Lower leg skin (tissue), 4 donors: ENCODE results near the gene SPIRE2. TPM values are rescaled to one million over a fixed set of nuclear protein-coding genes. Genes with fewer than 3 reads are reported as not detected.

Source experiments
- DNase-seq, 2 donors: peaks; one replicate each; pipeline ENCODE4 v3.0.0-alpha.2; 2019; ENCODE audit warnings: low spot score in 2 of 2
- H3K4me3 ChIP-seq: fragments of 200-600 bp; sonication (generic); 2 replicates; pipeline ENCODE4 v1.5.1; 2017; ENCODE audit warnings: mild to moderate bottlenecking, low read depth; ENCODE audit not compliant: poor library complexity, severe bottlenecking
- POLR2A ChIP-seq, 2 donors: fragments of 450-650 bp; IDR thresholded peaks; one replicate each; pipeline ENCODE4 v1.6.1; 2016 to 2017; ENCODE audit warnings: antibody characterized with exemption in 2 of 2, mild to moderate bottlenecking in 1 of 2, moderate library complexity in 1 of 2
- WGBS, 2 donors: methylation state at CpG; one replicate each; pipeline ENCODE4 v1.1.5; 2018; 5-methylcytosine and 5-hydroxymethylcytosine counted together
- intact Hi-C: fragments of 100-400 bp; cut with DNase I; formaldehyde crosslinking; loops from one replicate; pipeline ENCODE4 v1.15.0; 2023; ENCODE audit warnings: low total_unique reads
- total RNA-seq, 4 donors: library from RNA; depleted of rRNA; stranded (reverse); fragments of >200 nt; gene quantifications; one replicate each; pipeline ENCODE4 v1.1.0, GENCODE V29; 2016
- TF ChIP-seq, protein P1 (sequence below), 3 donors: fragments of 450-650 bp; IDR thresholded peaks; one replicate each; pipeline ENCODE4 v1.5.1; 2016; ENCODE audit warnings: antibody characterized with exemption in 3 of 3, mild to moderate bottlenecking in 3 of 3, moderate library complexity in 2 of 3

Gene SPIRE2
- total RNA-seq, 4 donors from 2014 or later: 2.0 to 5.9 (median 3.9) TPM

DNA sequence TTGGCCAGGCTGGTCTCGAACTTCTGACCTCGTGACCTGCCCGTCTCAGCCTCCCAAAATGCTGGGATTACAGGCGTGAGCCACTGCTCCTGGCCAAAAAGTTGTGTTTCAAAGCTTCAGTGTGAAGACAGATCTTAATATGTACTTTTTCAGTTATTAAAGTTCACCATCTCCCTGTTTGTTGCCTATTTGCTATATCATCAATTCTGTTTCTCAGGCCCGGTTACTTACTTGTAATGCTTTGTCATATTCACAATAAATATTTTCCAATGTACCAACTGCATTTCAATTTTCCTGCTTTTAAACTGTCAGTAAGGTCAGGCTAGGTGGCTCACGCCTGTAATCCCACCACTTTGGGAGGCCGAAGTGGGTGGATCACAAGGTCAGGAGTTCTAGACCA, 34.3 kb upstream of the SPIRE2 start:
- no peak for DNase-seq
- H3K4me3 ChIP-seq: no peak overlapping the region
- no peak for TF ChIP-seq POLR2A (IDR thresholded peaks at IDR 0.05)
- TF ChIP-seq, protein P1, sequence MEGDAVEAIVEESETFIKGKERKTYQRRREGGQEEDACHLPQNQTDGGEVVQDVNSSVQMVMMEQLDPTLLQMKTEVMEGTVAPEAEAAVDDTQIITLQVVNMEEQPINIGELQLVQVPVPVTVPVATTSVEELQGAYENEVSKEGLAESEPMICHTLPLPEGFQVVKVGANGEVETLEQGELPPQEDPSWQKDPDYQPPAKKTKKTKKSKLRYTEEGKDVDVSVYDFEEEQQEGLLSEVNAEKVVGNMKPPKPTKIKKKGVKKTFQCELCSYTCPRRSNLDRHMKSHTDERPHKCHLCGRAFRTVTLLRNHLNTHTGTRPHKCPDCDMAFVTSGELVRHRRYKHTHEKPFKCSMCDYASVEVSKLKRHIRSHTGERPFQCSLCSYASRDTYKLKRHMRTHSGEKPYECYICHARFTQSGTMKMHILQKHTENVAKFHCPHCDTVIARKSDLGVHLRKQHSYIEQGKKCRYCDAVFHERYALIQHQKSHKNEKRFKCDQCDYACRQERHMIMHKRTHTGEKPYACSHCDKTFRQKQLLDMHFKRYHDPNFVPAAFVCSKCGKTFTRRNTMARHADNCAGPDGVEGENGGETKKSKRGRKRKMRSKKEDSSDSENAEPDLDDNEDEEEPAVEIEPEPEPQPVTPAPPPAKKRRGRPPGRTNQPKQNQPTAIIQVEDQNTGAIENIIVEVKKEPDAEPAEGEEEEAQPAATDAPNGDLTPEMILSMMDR (IDR thresholded peaks at IDR 0.05): no peak
- 81 to 94% methylated on average over 7 of the region's 7 CpGs for WGBS, 2 donors
- intact Hi-C loops: loop anchor here (5.0 kb wide), 1 partner anchor 87 kb away; no protein-coding TSS in a partner anchor

DNA sequence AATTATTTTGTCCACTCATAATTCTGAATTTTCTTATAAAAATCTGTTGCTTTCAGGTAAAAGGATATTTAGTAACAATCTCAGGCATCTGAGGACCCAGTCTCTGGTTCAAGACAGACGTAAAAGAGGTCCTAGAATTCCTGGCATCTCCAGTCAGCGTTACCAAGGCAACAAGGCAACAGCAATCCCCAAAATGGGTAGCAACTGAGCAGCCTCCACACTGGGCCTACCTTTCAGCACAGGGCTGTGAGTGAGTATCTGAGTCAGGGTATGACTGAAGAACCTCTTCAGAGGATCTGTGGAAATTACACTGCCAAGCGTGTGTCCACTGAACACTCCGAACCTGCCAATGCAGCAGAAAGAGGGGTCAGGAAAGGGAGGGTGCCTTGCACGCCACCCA, 32.6 kb upstream of the SPIRE2 start:
- no peak for DNase-seq
- WGBS, 2 donors: 99% methylated on average over 5 of the region's 5 CpGs
- TF ChIP-seq, protein P1 (IDR thresholded peaks at IDR 0.05): no peak
- TF ChIP-seq POLR2A (IDR thresholded peaks at IDR 0.05): no peak
- no peak overlapping the region for H3K4me3 ChIP-seq
- intact Hi-C loops: no loop called here

DNA sequence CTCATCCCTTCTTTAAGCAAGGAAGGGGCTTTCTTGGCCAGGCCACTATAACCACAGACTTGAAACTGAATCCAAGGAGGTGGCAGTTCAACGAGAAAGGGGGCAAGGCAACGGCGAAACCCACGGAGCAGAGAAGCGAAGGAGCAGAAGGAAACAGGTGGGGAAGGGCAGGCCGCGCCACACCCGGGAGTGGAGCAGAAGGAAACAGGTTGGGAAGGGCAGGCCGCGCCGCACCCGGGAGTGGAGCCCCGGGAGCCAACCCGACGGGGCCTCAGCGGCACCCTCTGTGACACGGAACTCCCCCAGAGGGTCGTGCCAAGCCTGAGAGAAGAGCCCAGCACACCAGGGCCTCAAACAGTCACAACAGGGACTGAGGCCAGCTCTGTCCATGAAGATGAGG, 32.2 kb upstream of the SPIRE2 start:
- WGBS, 2 donors: 89 to 92% methylated on average over 18 of the region's 18 CpGs
- TF ChIP-seq, protein P1 (IDR thresholded peaks at IDR 0.05): no peak
- TF ChIP-seq POLR2A (IDR thresholded peaks at IDR 0.05): no peak
- intact Hi-C loops: no loop called here
- DNase-seq: no peak
- H3K4me3 ChIP-seq: no peak overlapping the region

DNA sequence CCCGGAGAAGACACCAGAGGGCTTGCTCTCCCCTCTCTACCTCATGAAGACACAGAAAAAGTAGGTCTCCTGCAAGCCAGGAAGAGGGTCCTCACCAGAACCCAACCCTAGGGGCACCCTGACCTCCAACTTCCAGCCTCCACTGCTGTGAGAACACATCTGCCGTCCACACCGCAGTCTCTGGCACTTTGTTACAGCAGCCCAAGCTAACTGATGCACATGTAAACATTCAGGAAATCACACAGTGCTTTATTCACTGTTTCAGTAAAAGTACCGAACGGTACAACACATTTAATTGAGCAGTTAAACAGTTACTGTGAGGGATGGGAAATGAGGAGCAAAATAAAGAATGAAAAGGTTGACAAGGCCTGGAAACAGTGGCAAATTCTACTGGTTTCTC, 30.1 kb upstream of the SPIRE2 start:
- no peak for DNase-seq
- TF ChIP-seq, protein P1 (IDR thresholded peaks at IDR 0.05): no peak
- no peak for TF ChIP-seq POLR2A (IDR thresholded peaks at IDR 0.05)
- 87 to 96% methylated on average over 5 of the region's 5 CpGs for WGBS, 2 donors
- intact Hi-C loops: no loop called here
- H3K4me3 ChIP-seq: no peak overlapping the region

DNA sequence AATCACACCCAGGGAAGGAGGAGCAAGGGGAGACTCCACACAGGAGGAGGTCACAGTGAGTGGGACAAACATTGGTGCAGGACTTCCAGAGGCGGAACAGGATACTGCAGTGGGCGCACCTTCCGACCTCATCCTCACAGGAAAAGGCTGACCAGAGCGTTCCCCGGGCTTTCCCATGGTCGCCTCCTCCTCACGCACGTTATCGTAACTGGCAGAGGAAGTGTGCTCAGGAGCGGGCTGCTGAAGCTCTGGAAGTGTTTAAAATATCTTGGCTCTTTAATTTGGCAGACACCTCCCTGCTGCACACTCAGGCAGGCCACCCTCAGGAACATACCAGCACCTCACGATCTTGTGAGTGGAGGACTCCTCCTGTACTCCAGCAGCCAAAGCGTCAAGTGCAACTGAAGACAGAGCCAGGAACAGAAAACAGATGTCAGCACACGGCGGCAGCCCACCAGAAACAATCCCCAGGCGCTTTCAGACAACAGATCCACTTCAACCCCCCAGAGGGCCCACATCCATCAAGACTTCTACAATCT, 29.4 kb upstream of the SPIRE2 start:
- TF ChIP-seq POLR2A (IDR thresholded peaks at IDR 0.05): no peak
- TF ChIP-seq, protein P1 (IDR thresholded peaks at IDR 0.05): no peak
- intact Hi-C loops: no loop called here
- H3K4me3 ChIP-seq: no peak overlapping the region
- no peak for DNase-seq
- WGBS, 2 donors: 73 to 75% methylated on average over 15 of the region's 15 CpGs

DNA sequence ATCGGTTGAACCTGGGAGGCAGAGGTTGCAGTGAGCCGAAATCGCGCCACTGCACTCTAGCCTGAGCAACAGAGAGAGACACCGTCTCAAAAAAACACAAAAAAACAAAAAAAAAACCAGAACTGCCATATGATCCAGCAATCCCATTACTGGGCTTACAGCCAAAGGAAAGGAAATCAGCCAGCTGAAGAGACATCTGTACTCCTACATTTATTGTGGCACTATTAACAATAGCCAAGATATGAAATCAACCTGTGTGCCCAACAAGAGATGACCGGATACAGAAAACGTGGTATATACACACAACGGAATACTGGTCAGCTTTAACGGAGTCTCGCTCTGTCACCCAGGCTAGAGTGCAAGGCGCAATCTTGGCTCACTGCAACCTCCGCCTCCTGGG, 26.5 kb upstream of the SPIRE2 start:
- TF ChIP-seq, protein P1 (IDR thresholded peaks at IDR 0.05): no peak
- no peak for TF ChIP-seq POLR2A (IDR thresholded peaks at IDR 0.05)
- intact Hi-C loops: no loop called here
- H3K4me3 ChIP-seq: no peak overlapping the region
- 86 to 87% methylated on average over 12 of the region's 12 CpGs for WGBS, 2 donors
- DNase-seq: no peak
